HCT116 (cell line): ENCODE results near the gene OR7A10. TPM values are rescaled to one million over a fixed set of nuclear protein-coding genes. Genes with fewer than 3 reads are reported as not detected.

Source experiments
- ATAC-seq: fragments of 200-7000 bp; cut with Tn5 transposase; 2 replicates; pipeline ENCODE4 v1.9.1; 2020; ENCODE audit warnings: mild to moderate bottlenecking, moderate library complexity
- BruUV-seq: library from RNA; stranded (reverse); fragments of 400-500 nt; replicated peaks from 2 replicates; lab custom pipeline; 2021; lab: Mats Ljungman, UMichigan
- CTCF ChIA-PET: fragments of 300-600 bp; sonication (Branson Sonifier 250); formaldehyde crosslinking; loops from one replicate; lab custom pipeline; 2021; ENCODE audit warnings: antibody characterized with exemption; lab: Charles Lee
- POLR2A ChIA-PET: fragments of 300-600, 350-600 bp; sonication (Branson Sonifier 250); formaldehyde crosslinking; loops from one replicate; lab custom pipeline; 2021; ENCODE audit warnings: antibody characterized with exemption; lab: Charles Lee
- RAD21 ChIA-PET, 2 experiments: fragments of 300-600 bp; sonication (Branson Sonifier 250); formaldehyde crosslinking; loops; one replicate each; lab custom pipeline; 2023; ENCODE audit warnings: low total read pairs in 2 of 2; ENCODE audit not compliant: uncharacterized antibody in 2 of 2, unreplicated experiment in 2 of 2, low non-redundant PET in 1 of 2; lab: Charles Lee
- DNase-seq: peaks from one replicate; pipeline ENCODE4 v3.0.0-alpha.2; 2010; ENCODE audit warnings: low read depth, low spot score
- H2AFZ ChIP-seq: fragments of 200-600 bp; shearing (Covaris generic), sonication (generic); 2 replicates; pipeline ENCODE4 v1.6.1; 2017; ENCODE audit warnings: low read depth, mixed run types, mixed read lengths, antibody characterized with exemption, low read length; ENCODE audit not compliant: poor library complexity, severe bottlenecking
- H3K27ac ChIP-seq: 2 replicates; pipeline ENCODE4 v1.5.1; 2012; ENCODE audit warnings: low read depth, low read length
- H3K27me3 ChIP-seq: fragments of 200-600 bp; sonication (generic); 2 replicates; pipeline ENCODE4 v1.6.1; 2016; ENCODE audit warnings: mixed run types, low read length, mixed read lengths; ENCODE audit not compliant: insufficient read depth
- H3K36me3 ChIP-seq, 2 experiments: fragments of 200-500 bp in 1 of 2; fragments of 200-600 bp in 1 of 2; sonication (Bioruptor generic) in 1 of 2; sonication (generic) in 1 of 2; 2 replicates each; pipeline versions ENCODE4 v1.5.1 to v1.6.1; 2014 to 2016; ENCODE audit warnings: low read length in 2 of 2, inconsistent platforms in 1 of 2, mixed read lengths in 1 of 2, mixed run types in 1 of 2; ENCODE audit not compliant: insufficient read depth in 2 of 2, control insufficient read depth in 1 of 2
- H3K4me1 ChIP-seq, 2 experiments: fragments of 200-600 bp in 1 of 2; sonication (generic) in 1 of 2; 2 replicates each; pipeline versions ENCODE4 v1.5.1 to v1.6.1; 2012 to 2017; ENCODE audit warnings: low read length in 2 of 2, inconsistent platforms in 1 of 2, mild to moderate bottlenecking in 1 of 2, mixed read lengths in 1 of 2, mixed run types in 1 of 2, moderate library complexity in 1 of 2; ENCODE audit not compliant: insufficient read depth in 2 of 2, control insufficient read depth in 1 of 2
- H3K4me2 ChIP-seq: fragments of 200-600 bp; sonication (generic); 2 replicates; pipeline ENCODE4 v1.6.1; 2017; ENCODE audit warnings: mixed run types, low read length, mixed read lengths
- H3K4me3 ChIP-seq, 2 experiments: fragments of 200-600 bp in 1 of 2; sonication (generic) in 1 of 2; replicated peaks in 1 of 2; 2 replicates each; pipeline ENCODE4 v1.5.1; 2011 to 2016; ENCODE audit warnings: low read length in 2 of 2, control low read depth in 1 of 2, low read depth in 1 of 2, mild to moderate bottlenecking in 1 of 2, mixed read lengths in 1 of 2, mixed run types in 1 of 2
- H3K79me2 ChIP-seq: fragments of 200-600 bp; sonication (generic); 2 replicates; pipeline ENCODE4 v1.6.1; 2017; ENCODE audit warnings: mild to moderate bottlenecking, mixed run types, low read length, moderate library complexity, mixed read lengths; ENCODE audit not compliant: insufficient read depth
- H3K9ac ChIP-seq: fragments of 200-600 bp; sonication (generic); 2 replicates; pipeline ENCODE4 v1.6.1; 2016; ENCODE audit warnings: low read length, mixed read lengths
- H3K9me2 ChIP-seq: fragments of 200-600 bp; sonication (generic), shearing (Covaris generic); 2 replicates; pipeline ENCODE4 v1.6.1; 2017; ENCODE audit warnings: mixed run types, mild to moderate bottlenecking, moderate library complexity; ENCODE audit not compliant: insufficient read depth
- H3K9me3 ChIP-seq, 2 experiments: fragments of 200-500 bp in 1 of 2; fragments of 200-600 bp in 1 of 2; sonication (Bioruptor generic) in 1 of 2; sonication (generic) in 1 of 2; 2 replicates each; pipeline ENCODE4 v1.6.1; 2014 to 2017; ENCODE audit warnings: low read length in 2 of 2, mixed read lengths in 2 of 2, inconsistent platforms in 1 of 2, low read depth in 1 of 2, mild to moderate bottlenecking in 1 of 2, mixed run types in 1 of 2, moderate library complexity in 1 of 2; ENCODE audit not compliant: control insufficient read depth in 1 of 2, insufficient read depth in 1 of 2
- H4K20me1 ChIP-seq: fragments of 200-600 bp; sonication (generic), shearing (Covaris generic); 2 replicates; pipeline ENCODE4 v1.6.1; 2017; ENCODE audit warnings: mixed run types, mild to moderate bottlenecking, moderate library complexity; ENCODE audit not compliant: insufficient read depth
- CBX3 ChIP-seq: IDR thresholded peaks from 2 replicates; pipeline ENCODE4 v1.6.1; 2012; ENCODE audit warnings: low read depth
- EGR1 ChIP-seq: IDR thresholded peaks from 2 replicates; pipeline ENCODE4 v1.6.1; 2012; ENCODE audit warnings: low read depth
- EZH2 ChIP-seq: fragments of 200-600 bp; sonication (generic); IDR thresholded peaks from 2 replicates; pipeline ENCODE4 v1.6.1; 2017; ENCODE audit warnings: antibody characterized with exemption, mixed run types
- EZH2phosphoT487 ChIP-seq: fragments of 200-600 bp; IDR thresholded peaks from 2 replicates; pipeline ENCODE4 v1.6.1; 2018; ENCODE audit warnings: antibody characterized with exemption, borderline replicate concordance
- FOSL1 ChIP-seq: IDR thresholded peaks from 2 replicates; pipeline ENCODE4 v1.6.1; 2012; ENCODE audit warnings: low read depth
- JUND ChIP-seq: IDR thresholded peaks from 2 replicates; pipeline ENCODE4 v1.6.1; 2012
- POLR2A ChIP-seq: IDR thresholded peaks from 2 replicates; pipeline ENCODE4 v1.7.0; 2011; ENCODE audit warnings: borderline replicate concordance; ENCODE audit not compliant: insufficient read depth, insufficient read length; ENCODE audit errors: extremely low read depth
- POLR2AphosphoS5 ChIP-seq: IDR thresholded peaks from 2 replicates; pipeline ENCODE4 v1.6.1; 2011; ENCODE audit warnings: mild to moderate bottlenecking, low read depth, low read length, moderate library complexity
- RAD21 ChIP-seq: IDR thresholded peaks from 2 replicates; pipeline ENCODE4 v1.6.1; 2012; ENCODE audit warnings: low read depth, mild to moderate bottlenecking
- SIN3A ChIP-seq: IDR thresholded peaks from 2 replicates; pipeline ENCODE4 v1.6.1; 2012; ENCODE audit warnings: low read depth
- TCF7L2 ChIP-seq: IDR thresholded peaks from 2 replicates; pipeline ENCODE4 v1.7.0; 2011; ENCODE audit warnings: borderline replicate concordance, inconsistent platforms; ENCODE audit not compliant: insufficient read depth, insufficient read length; ENCODE audit errors: extremely low read depth
- YY1 ChIP-seq: IDR thresholded peaks from 2 replicates; pipeline ENCODE4 v1.6.1; 2011; ENCODE audit warnings: low read length, low read depth, moderate library complexity, mild to moderate bottlenecking; ENCODE audit not compliant: insufficient replicate concordance; ENCODE audit errors: extremely low read depth
- ZNF274 ChIP-seq: fragments of 200-500 bp; sonication (Bioruptor generic); IDR thresholded peaks from 2 replicates; pipeline ENCODE4 v1.6.1; 2014; ENCODE audit warnings: mild to moderate bottlenecking, low read depth, low read length, inconsistent platforms
- intact Hi-C: fragments of 100-400 bp; cut with micrococcal nuclease; formaldehyde crosslinking; loops from 2 replicates; pipeline ENCODE4 v1.10.0; 2022
- total RNA-seq: library from RNA; stranded (reverse); gene quantifications from one replicate; pipeline ENCODE4 v1.2.1, GENCODE V29; 2021; ENCODE audit not compliant: unreplicated experiment
- TF ChIP-seq, protein P1 (sequence below): IDR thresholded peaks from 2 replicates; pipeline ENCODE4 v1.6.1; 2011; ENCODE audit warnings: mild to moderate bottlenecking, low read length, moderate library complexity; ENCODE audit not compliant: insufficient replicate concordance; ENCODE audit errors: extremely low read depth
- TF ChIP-seq, protein P2 (sequence below), 3 experiments: fragments of 200-600 bp in 1 of 3; sonication (generic) in 1 of 3; IDR thresholded peaks in 2 of 3; conservative IDR thresholded peaks in 1 of 3; 2 replicates each; pipeline ENCODE4 v1.5.1; 2012 to 2017; ENCODE audit warnings: low read depth in 2 of 3, low read length in 2 of 3, antibody characterized with exemption in 1 of 3, borderline replicate concordance in 1 of 3, control low read depth in 1 of 3, mild to moderate bottlenecking in 1 of 3, mixed read lengths in 1 of 3, mixed run types in 1 of 3, moderate library complexity in 1 of 3; ENCODE audit not compliant: insufficient read depth in 1 of 3
- TF ChIP-seq, protein P3 (sequence below): IDR thresholded peaks from 2 replicates; pipeline ENCODE4 v1.6.1; 2012
- TF ChIP-seq, protein P4 (sequence below): IDR thresholded peaks from 2 replicates; pipeline ENCODE4 v1.6.1; 2012

The OR7A10 gene
- total RNA-seq, 1 experiment from 2014 or later: not detected

DNA sequence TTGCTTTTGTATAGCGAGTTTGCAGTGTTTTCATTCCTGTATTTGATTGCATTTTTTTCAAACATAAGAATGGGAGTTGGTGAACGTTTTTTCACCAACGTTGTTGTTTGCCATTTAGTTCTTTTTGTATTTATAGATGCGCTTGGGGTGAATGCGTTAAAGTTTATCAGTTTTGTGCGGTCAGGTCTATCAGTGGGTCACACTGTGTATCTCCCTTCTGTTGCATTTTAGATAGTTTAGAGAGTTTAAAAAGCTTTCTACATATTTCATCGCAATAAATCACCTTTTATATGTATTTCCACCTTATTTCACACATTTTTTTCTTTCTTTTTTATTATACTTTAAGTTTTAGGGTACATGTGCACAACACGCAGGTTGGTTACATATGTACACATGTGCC is 30.1 kb downstream of the OR7A10 start:
- POLR2A ChIA-PET: no interaction called here
- RAD21 ChIA-PET: no interaction called here
- CTCF ChIA-PET: no interaction called here

More for the DNA sequence above, 30.1 kb downstream of the OR7A10 start:
- no peak overlapping the region for H3K4me3 ChIP-seq
- H3K27me3 ChIP-seq: peaks cover 29% of the 10 kb centered on the region; the same call in 1 of the 2 replicates
- no peak overlapping the region for H2AFZ ChIP-seq
- no peak overlapping the region for H3K9ac ChIP-seq
- no peaks in the 10 kb centered on the region for H4K20me1 ChIP-seq
- ATAC-seq (no peak), DNase-seq (no peak)
- no peaks in the 10 kb centered on the region for H3K9me2 ChIP-seq
- TF ChIP-seq, protein P1, sequence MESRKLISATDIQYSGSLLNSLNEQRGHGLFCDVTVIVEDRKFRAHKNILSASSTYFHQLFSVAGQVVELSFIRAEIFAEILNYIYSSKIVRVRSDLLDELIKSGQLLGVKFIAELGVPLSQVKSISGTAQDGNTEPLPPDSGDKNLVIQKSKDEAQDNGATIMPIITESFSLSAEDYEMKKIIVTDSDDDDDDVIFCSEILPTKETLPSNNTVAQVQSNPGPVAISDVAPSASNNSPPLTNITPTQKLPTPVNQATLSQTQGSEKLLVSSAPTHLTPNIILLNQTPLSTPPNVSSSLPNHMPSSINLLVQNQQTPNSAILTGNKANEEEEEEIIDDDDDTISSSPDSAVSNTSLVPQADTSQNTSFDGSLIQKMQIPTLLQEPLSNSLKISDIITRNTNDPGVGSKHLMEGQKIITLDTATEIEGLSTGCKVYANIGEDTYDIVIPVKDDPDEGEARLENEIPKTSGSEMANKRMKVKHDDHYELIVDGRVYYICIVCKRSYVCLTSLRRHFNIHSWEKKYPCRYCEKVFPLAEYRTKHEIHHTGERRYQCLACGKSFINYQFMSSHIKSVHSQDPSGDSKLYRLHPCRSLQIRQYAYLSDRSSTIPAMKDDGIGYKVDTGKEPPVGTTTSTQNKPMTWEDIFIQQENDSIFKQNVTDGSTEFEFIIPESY: no peak
- no peak for TF ChIP-seq SIN3A
- no peak for TF ChIP-seq POLR2AphosphoS5
- TF ChIP-seq, protein P2, sequence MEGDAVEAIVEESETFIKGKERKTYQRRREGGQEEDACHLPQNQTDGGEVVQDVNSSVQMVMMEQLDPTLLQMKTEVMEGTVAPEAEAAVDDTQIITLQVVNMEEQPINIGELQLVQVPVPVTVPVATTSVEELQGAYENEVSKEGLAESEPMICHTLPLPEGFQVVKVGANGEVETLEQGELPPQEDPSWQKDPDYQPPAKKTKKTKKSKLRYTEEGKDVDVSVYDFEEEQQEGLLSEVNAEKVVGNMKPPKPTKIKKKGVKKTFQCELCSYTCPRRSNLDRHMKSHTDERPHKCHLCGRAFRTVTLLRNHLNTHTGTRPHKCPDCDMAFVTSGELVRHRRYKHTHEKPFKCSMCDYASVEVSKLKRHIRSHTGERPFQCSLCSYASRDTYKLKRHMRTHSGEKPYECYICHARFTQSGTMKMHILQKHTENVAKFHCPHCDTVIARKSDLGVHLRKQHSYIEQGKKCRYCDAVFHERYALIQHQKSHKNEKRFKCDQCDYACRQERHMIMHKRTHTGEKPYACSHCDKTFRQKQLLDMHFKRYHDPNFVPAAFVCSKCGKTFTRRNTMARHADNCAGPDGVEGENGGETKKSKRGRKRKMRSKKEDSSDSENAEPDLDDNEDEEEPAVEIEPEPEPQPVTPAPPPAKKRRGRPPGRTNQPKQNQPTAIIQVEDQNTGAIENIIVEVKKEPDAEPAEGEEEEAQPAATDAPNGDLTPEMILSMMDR (IDR thresholded peaks at IDR 0.05 in 2 of 3, conservative IDR thresholded peaks at IDR 0.05 in 1 of 3; ENCODE audit: borderline replicate concordance in 1 of 3, insufficient read depth in 1 of 3, low read depth in 2 of 3, low read length in 2 of 3): no peak
- TF ChIP-seq EZH2: no peak
- TF ChIP-seq JUND: no peak
- no peak for TF ChIP-seq TCF7L2
- no peak for TF ChIP-seq FOSL1
- TF ChIP-seq, protein P3, sequence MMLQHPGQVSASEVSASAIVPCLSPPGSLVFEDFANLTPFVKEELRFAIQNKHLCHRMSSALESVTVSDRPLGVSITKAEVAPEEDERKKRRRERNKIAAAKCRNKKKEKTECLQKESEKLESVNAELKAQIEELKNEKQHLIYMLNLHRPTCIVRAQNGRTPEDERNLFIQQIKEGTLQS: no peak
- no peak for TF ChIP-seq RAD21
- no peak for TF ChIP-seq EZH2phosphoT487
- TF ChIP-seq POLR2A: no peak
- no peak for TF ChIP-seq EGR1
- TF ChIP-seq YY1: no peak
- TF ChIP-seq ZNF274: no peak
- no peak for TF ChIP-seq CBX3
- TF ChIP-seq, protein P4, sequence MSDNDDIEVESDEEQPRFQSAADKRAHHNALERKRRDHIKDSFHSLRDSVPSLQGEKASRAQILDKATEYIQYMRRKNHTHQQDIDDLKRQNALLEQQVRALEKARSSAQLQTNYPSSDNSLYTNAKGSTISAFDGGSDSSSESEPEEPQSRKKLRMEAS: no peak
- H3K4me1 ChIP-seq: no peaks in the 10 kb centered on the region
- no TSS peak for BruUV-seq
- H3K79me2 ChIP-seq: no peaks in the 10 kb centered on the region
- H3K27ac ChIP-seq: no peak overlapping the region
- no peaks in the 10 kb centered on the region for H3K9me3 ChIP-seq
- H3K4me2 ChIP-seq: no peak overlapping the region
- H3K36me3 ChIP-seq: no peaks in the 10 kb centered on the region
- intact Hi-C loops: no loop called here
